ENCODE measurements around the gene RFX1. TPM values are rescaled to one million over a fixed set of nuclear protein-coding genes. Genes with fewer than 3 reads are reported as not detected.
A peak's percentile ranks its signal among the peaks of the same experiment; 100 is the strongest.

RFX1 gene
- total RNA-seq (2016; rRNA removed; fragmentation: Illumina TruSeq; extraction: Trizol) (1.3 and 1.4 TPM in 2 replicates), polyA plus RNA-seq (2011; rRNA removed) (0.56 and 1.1 TPM in 2 replicates), polyA minus RNA-seq (2011; rRNA and poly(A)+ RNA removed; ENCODE audit: low replicate concordance) (1.2 and 1.4 TPM in 2 replicates), Bru-seq, nascent RNA (percentile 48 among the genes with signal in this experiment), BruChase-seq, experiment 1, labeled RNA remaining after a 6-hour chase (percentile 57 among the genes with signal in this experiment), BruChase-seq, experiment 2, labeled RNA remaining after a 2-hour chase (percentile 53 among the genes with signal in this experiment)
- total RNA-seq (2016; cell fraction: cytosol; rRNA removed; fragmentation: Illumina TruSeq; extraction: Trizol; ENCODE audit: low read depth) = 0.62 and 1.0 TPM in 2 replicates
- total RNA-seq (2016; cell fraction: insoluble cytoplasmic fraction; rRNA removed; fragmentation: Illumina TruSeq; extraction: Trizol) = 1.2 and 1.9 TPM in 2 replicates
- 1.2 and 1.6 TPM in 2 replicates for total RNA-seq (2016; cell fraction: membrane; rRNA removed; fragmentation: Illumina TruSeq; extraction: Trizol)
- 2.1 and 2.3 TPM in 2 replicates for total RNA-seq (2016; cell fraction: nucleus; rRNA removed; fragmentation: Illumina TruSeq; extraction: Trizol)
- polyA plus RNA-seq (2011; cell fraction: cytosol; rRNA removed) = 0.14 and 0.17 TPM in 2 replicates
- polyA plus RNA-seq (2011; cell fraction: nucleus; rRNA removed) = 5.8 and 9.2 TPM in 2 replicates
- 2.1 and 3.0 TPM in 2 replicates for polyA plus RNA-seq (2012)
- polyA plus RNA-seq (2016; cell fraction: cytosol; fragmentation: Illumina TruSeq; extraction: Trizol; ENCODE audit: low read depth) = 0.23 and 0.45 TPM in 2 replicates
- polyA plus RNA-seq (2016; cell fraction: insoluble cytoplasmic fraction; fragmentation: Illumina TruSeq; extraction: Trizol; ENCODE audit: low read depth) = 1.9 and 3.5 TPM in 2 replicates
- polyA plus RNA-seq (2016; cell fraction: membrane; fragmentation: Illumina TruSeq; extraction: Trizol; ENCODE audit: low read depth) = 0.90 and 1.1 TPM in 2 replicates
- polyA plus RNA-seq (2016; cell fraction: nucleus; fragmentation: Illumina TruSeq; extraction: Trizol; ENCODE audit: insufficient read depth, low read depth) = 8.9 and 9.5 TPM in 2 replicates
- 1.5 and 2.4 TPM in 2 replicates for polyA minus RNA-seq (2011; cell fraction: cytosol; rRNA and poly(A)+ RNA removed)
- 1.1 and 3.0 TPM in 2 replicates for polyA minus RNA-seq (2011; cell fraction: nucleus; rRNA and poly(A)+ RNA removed)
- long read RNA-seq, experiment 1 = 0 reads
- long read RNA-seq, experiment 2, full-length matches to known transcripts = 1 of 16 reads
- long read RNA-seq, experiment 2, partial matches to known transcripts = 11 of 16 reads
- long read RNA-seq, experiment 2, other reads (novel, unspliced or antisense) = 4 of 16 reads

GRCh38 chr19:14006085-14006765 is at the start of gene RFX1:
Gene RFX1, minus strand, starts transcription at chr19:14006320. Its CDS starts 12,477 bp downstream, at chr19:13993843.
- Histone ChIP-seq H4K20me1 (ENCODE audit: insufficient read depth, low read length) (no peaks in the 10 kb centered on the region; the same call in 1 of the 2 replicates), H3K4me3 (replicated peaks in 1 of 3; ENCODE audit: insufficient read depth in 1 of 3, low read depth in 2 of 3, low read length in 3 of 3) (peak within 1 kb of the TSS; percentile 87 to 97 (median 91)), H3K4me1 (ENCODE audit: insufficient read depth, low read length) (peaks cover 19% of the 10 kb centered on the region), H3K27ac (ENCODE audit: extremely low read length, insufficient read depth, low read length) (peak within 1 kb of the TSS; percentile 96), H3K79me2 (ENCODE audit: insufficient read depth, low read length) (peaks cover 5% of the 10 kb centered on the region), H3K27me3 (ENCODE audit: control insufficient read depth in 1 of 2, insufficient read depth in 2 of 2, low read length in 2 of 2) (no peaks in the 10 kb centered on the region; a peak in 1 of 5 replicates), H3K36me3 (replicated peaks in 1 of 2; ENCODE audit: control insufficient read depth in 1 of 2, insufficient read depth in 2 of 2, low read length in 2 of 2) (no peaks in the 10 kb centered on the region; a peak in 1 of 5 replicates), H3K4me2 (ENCODE audit: low read depth, low read length) (peak within 1 kb of the TSS; percentile 99), H3K9me3 (ENCODE audit: low read length) (no peaks in the 10 kb centered on the region), H3K9ac (ENCODE audit: insufficient read depth, low read depth, low read length) (peak within 1 kb of the TSS; percentile 97), H2AFZ (ENCODE audit: low read length) (peak within 1 kb of the TSS; percentile 82)
- 0% methylated on average over 23 of the region's 58 CpGs for WGBS (ENCODE audit: low lambda C conversion rate)
- FAIRE-seq = peak; percentile 94
- peak; percentile 100 for DNase-seq (ENCODE audit: low spot score)
- in situ Hi-C loops (cut with HindIII; ENCODE audit: extremely low pct_ligation_motif_present, low pct_unique_long_range_greater_than_20kb) (no loop called here), intact Hi-C loops (cut with micrococcal nuclease; ENCODE audit: unreplicated experiment) (loop anchor here (1.0 to 5.0 kb wide), 2 partner anchors 54 to 66 kb away; partner anchors contain the start of genes DCAF15 and MISP3)
- ChIA-PET CTCF (ENCODE audit: low intra/inter-chr PET ratio, low total read pairs) (no interaction called here), POLR2A (interaction anchor here (0.8 to 1.8 kb wide), 12 partner anchors 9 to 160 kb away, joined by 3 to 15 read pairs (median 6); partner anchors contain the start of genes DCAF15, MISP3 and PRKACA)
- peak; percentile 92 for ATAC-seq
- no TSS peak for BruUV-seq (replicated peaks)
- TF ChIP-seq NFAT5 (CRISPR knock-in tag; IDR thresholded peaks at IDR 0.05) (0 out of 2 replicates have a peak, but pooled peaks have one; percentile 57), PRDM4 (CRISPR knock-in tag; IDR thresholded peaks at IDR 0.05; ENCODE audit: borderline replicate concordance) (no peak), CEBPZ (IDR thresholded peaks at IDR 0.05; ENCODE audit: low read length) (peak; percentile 98)
